Gastrocnemius medialis (tissue), 4 donors: ENCODE data around the gene TRAF5. TPM values are rescaled to one million over a fixed set of nuclear protein-coding genes. Genes with fewer than 3 reads are reported as not detected.

Experiments used
- ATAC-seq, 2 donors: fragments of 150-250 bp; one replicate each; pipeline ENCODE4 v1.9.1; 2016
- DNase-seq, 2 donors: peaks; one replicate each; pipeline ENCODE4 v3.0.0-alpha.2; 2019
- H3K27ac ChIP-seq, 4 donors: fragments of 200-600 bp; sonication (generic); 1 replicate in 1 of 4; 2 replicates in 3 of 4; pipeline ENCODE4 v1.5.1; 2016 to 2018; ENCODE audit warnings: mild to moderate bottlenecking in 2 of 4, moderate library complexity in 1 of 4
- H3K27me3 ChIP-seq, 3 donors: fragments of 200-600 bp; sonication (generic) in 2 of 3; 1 replicate in 1 of 3; 2 replicates in 2 of 3; pipeline versions ENCODE4 v1.5.1 to v1.6.0; 2016 to 2019; ENCODE audit warnings: mild to moderate bottlenecking in 1 of 3, moderate library complexity in 1 of 3
- H3K36me3 ChIP-seq, 2 donors: fragments of 200-600 bp; sonication (generic) in 1 of 2; one replicate each; pipeline ENCODE4 v1.5.1; 2017 to 2018
- H3K4me1 ChIP-seq, 2 donors: fragments of 200-600 bp; sonication (generic) in 1 of 2; one replicate each; pipeline ENCODE4 v1.5.1; 2016 to 2017; ENCODE audit warnings: mild to moderate bottlenecking in 2 of 2
- H3K4me3 ChIP-seq, 4 donors: fragments of 200-600 bp; sonication (generic) in 3 of 4; 1 replicate in 1 of 4; 2 replicates in 3 of 4; pipeline ENCODE4 v1.5.1; 2016 to 2019; ENCODE audit warnings: mild to moderate bottlenecking in 2 of 4
- H3K9me3 ChIP-seq, 3 donors: fragments of 200-600 bp; sonication (generic) in 2 of 3; 1 replicate in 1 of 3; 2 replicates in 2 of 3; pipeline ENCODE4 v1.5.1; 2016 to 2019
- CTCF ChIP-seq, 5 experiments: fragments of 450-650 bp in 3 of 5; fragments of 200-600 bp in 2 of 5; sonication (generic) in 2 of 5; IDR thresholded peaks in 4 of 5; conservative IDR thresholded peaks in 1 of 5; 1 replicate in 4 of 5; 2 replicates in 1 of 5; pipeline ENCODE4 v1.5.1; 2016 to 2019; ENCODE audit warnings: antibody characterized with exemption in 5 of 5, mild to moderate bottlenecking in 3 of 5, moderate library complexity in 3 of 5
- POLR2A ChIP-seq, 2 donors: fragments of 450-650 bp; IDR thresholded peaks; one replicate each; pipeline ENCODE4 v1.6.1; 2017; ENCODE audit warnings: antibody characterized with exemption in 2 of 2, mild to moderate bottlenecking in 2 of 2, moderate library complexity in 2 of 2
- in situ Hi-C, 4 donors: fragments of 200-750 bp; cut with MboI; loops; one replicate each; pipeline versions ENCODE4 v1.15.0 to v1.8.0; 2017; ENCODE audit warnings: low sequenced_read_pairs in 4 of 4
- intact Hi-C: fragments of 100-400 bp; cut with DNase I; formaldehyde crosslinking; loops from one replicate; pipeline ENCODE4 v1.15.1; 2023; ENCODE audit warnings: low total_unique reads
- total RNA-seq, 4 donors: library from RNA; depleted of rRNA; stranded (reverse); fragments of >200 nt; gene quantifications; one replicate each; pipeline versions ENCODE4 v1.1.0 to v1.2.3, GENCODE V29; 2016

Gene TRAF5
- total RNA-seq, 4 donors from 2014 or later = 0.29 to 0.84 (median 0.60) TPM

DNA sequence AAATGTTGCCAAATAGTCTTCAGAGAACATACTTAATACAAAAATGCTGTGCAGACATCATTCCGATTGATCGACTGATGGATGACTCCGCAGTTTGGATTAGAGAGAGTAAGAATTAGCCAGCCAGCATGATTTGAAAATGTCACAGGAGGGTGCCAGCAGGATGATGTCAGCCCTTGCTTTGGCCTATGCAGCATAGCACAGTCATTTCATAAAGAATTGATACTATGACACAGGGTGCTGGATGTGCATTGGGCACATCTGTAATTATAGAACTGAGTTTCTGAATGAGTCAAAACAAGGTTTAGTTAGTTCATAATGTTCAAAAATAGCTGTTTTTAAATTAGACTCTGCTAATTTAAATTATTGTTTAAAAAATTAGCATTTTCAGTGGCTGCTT lies 21.6 kb upstream of the TRAF5 start:
- Histone ChIP-seq H3K4me1 (peaks cover 11% of the 10 kb centered on the region in 2 donors), H3K36me3 (peaks cover 0 to 13% of the 10 kb centered on the region in 2 donors), H3K4me3 (no peak overlapping the region), H3K27ac (peak overlapping the region in 3 of 4 donors; percentile 17 to 27 (median 18)), H3K27me3 (no peaks in the 10 kb centered on the region), H3K9me3 (no peaks in the 10 kb centered on the region)
- no peak for TF ChIP-seq CTCF (IDR thresholded peaks at IDR 0.05 in 4 of 5, conservative IDR thresholded peaks at IDR 0.05 in 1 of 5)
- TF ChIP-seq POLR2A (IDR thresholded peaks at IDR 0.05) = no peak
- peak in 1 of 2 donors; percentile 62 for ATAC-seq
- in situ Hi-C loops (no loop called here), intact Hi-C loops (no loop called here)
- DNase-seq = no peak

DNA sequence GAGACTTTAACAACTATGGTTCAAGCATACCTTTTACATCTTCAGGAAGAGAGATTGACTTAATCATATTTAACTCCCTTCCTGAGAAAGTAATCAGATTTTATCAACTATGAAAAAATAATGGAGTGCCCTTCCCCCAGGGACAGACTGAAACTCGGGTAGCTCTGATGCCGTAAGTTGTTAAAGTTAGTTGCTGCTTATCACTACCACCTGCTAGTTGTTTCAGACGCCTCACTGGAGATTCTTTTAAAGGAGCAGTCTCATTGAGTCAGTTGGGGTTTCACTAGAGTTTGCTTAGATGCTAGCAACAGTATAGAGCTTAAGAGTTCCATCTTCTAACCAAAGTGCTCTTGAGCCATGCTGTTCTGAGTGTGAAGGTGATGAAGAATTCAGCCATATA lies 17.0 kb upstream of the TRAF5 start:
- H3K27me3 ChIP-seq = no peaks in the 10 kb centered on the region
- ATAC-seq (no peak), DNase-seq (no peak)
- H3K4me3 ChIP-seq = no peak overlapping the region
- H3K36me3 ChIP-seq = peaks cover 0 to 26% of the 10 kb centered on the region in 2 donors
- no peaks in the 10 kb centered on the region for H3K9me3 ChIP-seq
- TF ChIP-seq POLR2A (IDR thresholded peaks at IDR 0.05) (no peak), CTCF (IDR thresholded peaks at IDR 0.05 in 4 of 5, conservative IDR thresholded peaks at IDR 0.05 in 1 of 5) (no peak)
- in situ Hi-C loops = no loop called here
- H3K4me1 ChIP-seq = peaks cover 8 to 10% of the 10 kb centered on the region in 2 donors
- intact Hi-C loops = no loop called here
- H3K27ac ChIP-seq = no peak overlapping the region

- Histone ChIP-seq H3K4me1 (no peaks in the 10 kb centered on the region), H3K27ac (no peak overlapping the region), H3K9me3 (no peaks in the 10 kb centered on the region), H3K4me3 (no peak overlapping the region), H3K36me3 (peaks cover 0 to 47% of the 10 kb centered on the region in 2 donors), H3K27me3 (no peaks in the 10 kb centered on the region)
- in situ Hi-C loops = no loop called here
- no peak for DNase-seq
- ATAC-seq = no peak
- intact Hi-C loops = no loop called here
- TF ChIP-seq CTCF (IDR thresholded peaks at IDR 0.05 in 4 of 5, conservative IDR thresholded peaks at IDR 0.05 in 1 of 5) (no peak), POLR2A (IDR thresholded peaks at IDR 0.05) (no peak)
Observed at GRCh38 chr1:211313392-211313791, 13.2 kb upstream of the TRAF5 start.

GRCh38 chr1:211318576-211319280 lies 7.9 kb upstream of the TRAF5 start:
- no peak for TF ChIP-seq CTCF (IDR thresholded peaks at IDR 0.05 in 4 of 5, conservative IDR thresholded peaks at IDR 0.05 in 1 of 5)
- TF ChIP-seq POLR2A (IDR thresholded peaks at IDR 0.05) = no peak
- H3K27me3 ChIP-seq = no peaks in the 10 kb centered on the region
- no peak for ATAC-seq
- in situ Hi-C loops = no loop called here
- DNase-seq = no peak
- H3K4me3 ChIP-seq = no peak overlapping the region
- H3K27ac ChIP-seq = no peak overlapping the region
- H3K9me3 ChIP-seq = no peaks in the 10 kb centered on the region
- H3K4me1 ChIP-seq = no peaks in the 10 kb centered on the region
- H3K36me3 ChIP-seq = peaks cover 0 to 31% of the 10 kb centered on the region in 2 donors
- intact Hi-C loops = no loop called here
